DND-41 (cell line): Measurements from ENCODE around the gene EYS.
"Not testable (repeated sequence)": the region's sequence is repeated elsewhere in the genome, so short reads cannot be mapped to it uniquely, and the experiment has no call there.

Experiments
- ATAC-seq: fragments of 200-7000 bp; cut with Tn5 transposase; 3 replicates; pipeline ENCODE4 v1.9.1; 2021; ENCODE audit warnings: low read depth; ENCODE audit not compliant: insufficient read depth
- DNase-seq: peaks from one replicate; pipeline ENCODE4 v3.0.0-alpha.2; 2020
- H2AFZ ChIP-seq: 2 replicates; pipeline ENCODE4 v1.6.0; 2012; ENCODE audit warnings: low read depth, low read length
- H3K27ac ChIP-seq: 2 replicates; pipeline ENCODE4 v1.5.1; 2012; ENCODE audit warnings: low read length, inconsistent platforms
- H3K27me3 ChIP-seq: fragments of 200-600 bp; sonication (generic); 2 replicates; pipeline ENCODE4 v1.6.0; 2012; ENCODE audit warnings: low read length, mild to moderate bottlenecking, inconsistent platforms; ENCODE audit not compliant: insufficient read depth, poor library complexity
- H3K36me3 ChIP-seq: 2 replicates; pipeline ENCODE4 v1.5.1; 2012; ENCODE audit warnings: low read length, inconsistent platforms; ENCODE audit not compliant: insufficient read depth
- H3K4me1 ChIP-seq: 2 replicates; pipeline ENCODE4 v1.5.1; 2012; ENCODE audit warnings: mild to moderate bottlenecking, low read length; ENCODE audit not compliant: insufficient read depth
- H3K4me2 ChIP-seq: 2 replicates; pipeline ENCODE4 v1.6.0; 2012; ENCODE audit warnings: mild to moderate bottlenecking, moderate library complexity, low read length, inconsistent platforms; ENCODE audit not compliant: insufficient read depth
- H3K4me3 ChIP-seq, 2 experiments: fragments of 200-600 bp in 1 of 2; shearing (Covaris generic) in 1 of 2; 2 replicates each; pipeline ENCODE4 v1.5.1; 2012 to 2016; ENCODE audit warnings: inconsistent platforms in 2 of 2, low read length in 2 of 2, mild to moderate bottlenecking in 2 of 2, low read depth in 1 of 2, moderate library complexity in 1 of 2
- H3K79me2 ChIP-seq: 2 replicates; pipeline ENCODE4 v1.6.0; 2012; ENCODE audit warnings: low read length, inconsistent platforms; ENCODE audit not compliant: insufficient read depth
- H3K9ac ChIP-seq: 2 replicates; pipeline ENCODE4 v1.6.0; 2012; ENCODE audit warnings: low read depth, mild to moderate bottlenecking, inconsistent platforms, low read length, moderate library complexity
- H3K9me3 ChIP-seq: 2 replicates; pipeline ENCODE4 v1.5.1; 2012; ENCODE audit warnings: low read length, moderate library complexity, mild to moderate bottlenecking, inconsistent platforms; ENCODE audit not compliant: insufficient read depth, severe bottlenecking
- H4K20me1 ChIP-seq: 2 replicates; pipeline ENCODE4 v1.6.0; 2012; ENCODE audit warnings: low read length; ENCODE audit not compliant: insufficient read depth
- CTCF ChIP-seq: IDR thresholded peaks from 2 replicates; pipeline ENCODE4 v1.5.1; 2012; ENCODE audit warnings: borderline replicate concordance, low read length, moderate library complexity, mild to moderate bottlenecking; ENCODE audit not compliant: poor library complexity, severe bottlenecking; ENCODE audit errors: extremely low read depth
- EZH2 ChIP-seq: IDR thresholded peaks from 3 replicates; pipeline ENCODE4 v1.6.1; 2012; ENCODE audit warnings: borderline replicate concordance, low read depth, mild to moderate bottlenecking, moderate library complexity, low read length, inconsistent platforms; ENCODE audit not compliant: severe bottlenecking

Gene EYS

DNA sequence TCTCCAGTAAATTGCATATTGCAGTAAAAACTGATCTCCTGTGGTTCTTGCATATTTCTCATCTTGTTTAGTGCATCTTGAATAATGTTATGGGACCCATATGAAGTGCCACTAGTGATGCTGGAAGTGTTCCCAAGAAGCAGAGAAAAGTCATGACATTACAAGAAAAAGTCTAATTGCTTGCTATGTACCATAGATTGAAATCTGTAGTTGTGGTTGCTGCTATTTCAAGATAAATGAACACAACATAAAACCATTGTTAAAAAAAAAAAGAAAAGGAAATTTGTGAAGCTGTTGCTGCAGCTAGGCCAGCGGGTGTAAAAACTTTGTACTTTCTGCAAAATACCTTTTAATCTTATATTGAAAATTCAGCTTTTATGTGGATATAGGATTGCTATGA is 1767.0 kb downstream of the EYS start:
- no peaks in the 10 kb centered on the region for H3K79me2 ChIP-seq
- no peaks in the 10 kb centered on the region for H3K4me1 ChIP-seq
- no peak overlapping the region for H3K4me3 ChIP-seq
- H4K20me1 ChIP-seq, result no peaks in the 10 kb centered on the region
- H2AFZ ChIP-seq, result no peak overlapping the region
- DNase-seq (no peak), ATAC-seq (no peak)
- no peaks in the 10 kb centered on the region for H3K27me3 ChIP-seq
- H3K4me2 ChIP-seq, result no peak overlapping the region
- no peak for TF ChIP-seq CTCF
- no peak for TF ChIP-seq EZH2
- no peaks in the 10 kb centered on the region for H3K36me3 ChIP-seq
- H3K9me3 ChIP-seq, result no peaks in the 10 kb centered on the region
- no peak overlapping the region for H3K9ac ChIP-seq
- no peak overlapping the region for H3K27ac ChIP-seq

DNA sequence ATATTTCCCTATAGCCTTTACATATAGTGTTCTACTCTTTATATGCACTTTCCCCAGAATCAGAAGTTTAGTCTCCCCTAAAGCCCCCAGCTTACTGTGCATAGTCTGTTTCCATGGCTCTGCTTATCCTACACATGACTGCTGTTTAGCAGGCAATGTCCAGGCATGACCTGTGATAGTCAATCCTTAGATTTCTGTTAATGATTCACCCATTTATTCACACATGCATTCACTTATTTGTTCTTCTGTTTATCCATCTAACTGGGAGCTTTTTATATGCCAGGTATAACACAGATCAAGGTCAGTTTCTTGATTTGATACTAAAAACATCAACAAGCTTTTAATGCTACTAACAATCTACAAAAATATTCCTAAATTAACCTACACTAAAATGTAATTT is 1770.6 kb downstream of the EYS start:
- Histone ChIP-seq H4K20me1 (no peaks in the 10 kb centered on the region), H2AFZ (no peak overlapping the region), H3K36me3 (no peaks in the 10 kb centered on the region), H3K27ac (no peak overlapping the region), H3K9me3 (no peaks in the 10 kb centered on the region), H3K27me3 (no peaks in the 10 kb centered on the region), H3K4me3 (no peak overlapping the region), H3K79me2 (no peaks in the 10 kb centered on the region), H3K9ac (no peak overlapping the region), H3K4me2 (no peak overlapping the region), H3K4me1 (no peaks in the 10 kb centered on the region)
- no peak for ATAC-seq
- DNase-seq, result no peak
- TF ChIP-seq CTCF (no peak), EZH2 (no peak)

GRCh38 chr6:63935732-63936131 is 1771.3 kb downstream of the EYS start:
- Histone ChIP-seq H3K4me2 (no peak overlapping the region), H3K4me1 (no peaks in the 10 kb centered on the region), H3K79me2 (no peaks in the 10 kb centered on the region), H3K9me3 (no peaks in the 10 kb centered on the region), H3K36me3 (no peaks in the 10 kb centered on the region), H2AFZ (no peak overlapping the region), H3K27me3 (no peaks in the 10 kb centered on the region), H3K27ac (no peak overlapping the region), H3K4me3 (no peak overlapping the region), H4K20me1 (no peaks in the 10 kb centered on the region), H3K9ac (no peak overlapping the region)
- TF ChIP-seq EZH2, result no peak
- no peak for TF ChIP-seq CTCF
- no peak for DNase-seq
- no peak for ATAC-seq

- H3K4me3 ChIP-seq, H3K9ac ChIP-seq, DNase-seq, H2AFZ ChIP-seq, H3K79me2 ChIP-seq, H3K27ac ChIP-seq, H3K9me3 ChIP-seq, H3K27me3 ChIP-seq, ATAC-seq, H3K36me3 ChIP-seq, H3K4me1 ChIP-seq, H3K4me2 ChIP-seq, H4K20me1 ChIP-seq: not testable (repeated sequence)
Observed at GRCh38 chr6:63933948-63934347, 1773.1 kb downstream of the EYS start.
